ENCODE results near the gene KLF16. TPM values are rescaled to one million over a fixed set of nuclear protein-coding genes. Genes with fewer than 3 reads are reported as not detected.

Gene KLF16
- total RNA-seq, 1 donor from 2014 or later, result 5.0 TPM

- DNase-seq, result peak; percentile 24
These were observed 43.8 kb downstream of the KLF16 start for GRCh38 chr19:1819341-1820255.

GRCh38 chr19:1818549-1819195, 44.7 kb downstream of the KLF16 start:
- DNase-seq, result no peak

- no peak for DNase-seq
These were observed 45.7 kb downstream of the KLF16 start for GRCh38 chr19:1817553-1818179.

- DNase-seq, result no peak
These were observed 46.7 kb downstream of the KLF16 start for GRCh38 chr19:1816530-1817298.

GRCh38 chr19:1815605-1816529, 47.5 kb downstream of the KLF16 start:
- DNase-seq, result no peak

- no peak for DNase-seq
These were observed 48.4 kb downstream of the KLF16 start for GRCh38 chr19:1814833-1815604.

GRCh38 chr19:1814391-1814790, 49.0 kb downstream of the KLF16 start:
- no peak for DNase-seq

- DNase-seq, result no peak
These were observed 49.9 kb downstream of the KLF16 start for GRCh38 chr19:1813192-1814182.

GRCh38 chr19:1812426-1813191, 50.8 kb downstream of the KLF16 start:
- DNase-seq, result peak; percentile 91

- no peak for DNase-seq
These were observed 51.4 kb downstream of the KLF16 start, which contains the start of gene ATP8B3 for GRCh38 chr19:1811942-1812425. Gene ATP8B3 (minus strand): TSS chr19:1812276. CDS start chr19:1811736, 540 bp downstream.

GRCh38 chr19:1811472-1811894, 51.9 kb downstream of the KLF16 start:
- DNase-seq, result no peak

- DNase-seq, result no peak
These were observed 52.8 kb downstream of the KLF16 start for GRCh38 chr19:1810439-1811160.

GRCh38 chr19:1809678-1810077, 53.7 kb downstream of the KLF16 start:
- no peak for DNase-seq

- no peak for DNase-seq
These were observed 55.0 kb downstream of the KLF16 start for GRCh38 chr19:1808395-1808731.

GRCh38 chr19:1807695-1808394, 55.5 kb downstream of the KLF16 start:
- DNase-seq, result no peak

GRCh38 chr19:1807030-1807694, 56.2 kb downstream of the KLF16 start:
- no peak for DNase-seq
